GM18858 (cell line): ENCODE measurements around the gene MARCHF10.
"Not testable (repeated sequence)": the region's sequence is repeated elsewhere in the genome, so short reads cannot be mapped to it uniquely, and the experiment has no call there.

Source experiments
- ATAC-seq: cut with Tn5 transposase; IDR thresholded peaks from one replicate; pipeline ENCODE4 v1.9.1; 2021; ENCODE audit not compliant: unreplicated experiment

Gene MARCHF10

GRCh38 chr17:62700964-62701705, 107.0 kb downstream of the MARCHF10 start:
- ATAC-seq: no peak

- ATAC-seq: not testable (repeated sequence)
These were observed 109.7 kb downstream of the MARCHF10 start for GRCh38 chr17:62698459-62698858.

GRCh38 chr17:62696726-62697490, 111.2 kb downstream of the MARCHF10 start:
- no peak for ATAC-seq

- ATAC-seq: no peak
These were observed 111.9 kb downstream of the MARCHF10 start for GRCh38 chr17:62696256-62696655.

GRCh38 chr17:62695093-62695738, 112.9 kb downstream of the MARCHF10 start:
- ATAC-seq: not testable (repeated sequence)

GRCh38 chr17:62693616-62694409, 114.3 kb downstream of the MARCHF10 start:
- no peak for ATAC-seq

GRCh38 chr17:62692721-62693431, 115.2 kb downstream of the MARCHF10 start:
- no peak for ATAC-seq

GRCh38 chr17:62692159-62692651, 115.9 kb downstream of the MARCHF10 start:
- no peak for ATAC-seq

GRCh38 chr17:62691589-62691915, 116.6 kb downstream of the MARCHF10 start:
- not testable (repeated sequence) for ATAC-seq

- no peak for ATAC-seq
These were observed 117.8 kb downstream of the MARCHF10 start for GRCh38 chr17:62690168-62690897.

GRCh38 chr17:62689441-62690167, 118.5 kb downstream of the MARCHF10 start:
- no peak for ATAC-seq

- ATAC-seq: no peak
These were observed 119.5 kb downstream of the MARCHF10 start for GRCh38 chr17:62688398-62689160.

GRCh38 chr17:62687997-62688396, 120.1 kb downstream of the MARCHF10 start:
- no peak for ATAC-seq

- no peak for ATAC-seq
These were observed 123.9 kb downstream of the MARCHF10 start for GRCh38 chr17:62684179-62684578.

GRCh38 chr17:62681939-62682381, 126.2 kb downstream of the MARCHF10 start:
- no peak for ATAC-seq

GRCh38 chr17:62681061-62681938, 126.8 kb downstream of the MARCHF10 start:
- ATAC-seq: no peak

GRCh38 chr17:62680541-62681052, 127.5 kb downstream of the MARCHF10 start:
- no peak for ATAC-seq
